Lower leg skin (tissue), 3 donors: ENCODE data around the gene FBXW8.

Source experiments
- CTCF ChIP-seq, 3 donors: fragments of 450-650 bp; IDR thresholded peaks; one replicate each; pipeline ENCODE4 v1.5.1; 2016; ENCODE audit warnings: antibody characterized with exemption in 3 of 3, mild to moderate bottlenecking in 3 of 3, moderate library complexity in 2 of 3
- POLR2A ChIP-seq, 2 donors: fragments of 450-650 bp; IDR thresholded peaks; one replicate each; pipeline ENCODE4 v1.6.1; 2016 to 2017; ENCODE audit warnings: antibody characterized with exemption in 2 of 2, mild to moderate bottlenecking in 1 of 2, moderate library complexity in 1 of 2

GRCh38 chr12:117035287-117035686 is 124.5 kb downstream of the FBXW8 start:
- no peak for TF ChIP-seq CTCF (IDR thresholded peaks at IDR 0.05)
- no peak for TF ChIP-seq POLR2A (IDR thresholded peaks at IDR 0.05)
